HL-60/S4 (cell line): ENCODE data around the gene MRAP2.
"Not testable (repeated sequence)": the region's sequence is repeated elsewhere in the genome, so short reads cannot be mapped to it uniquely, and the experiment has no call there.

ENCODE experiments used
- in situ Hi-C: fragments of 300-500 bp; cut with MboI; formaldehyde crosslinking; loops from 2 replicates; pipeline ENCODE4 v1.14.3; 2022; ENCODE audit warnings: low sequenced_read_pairs

Gene MRAP2

GRCh38 chr6:84027340-84028181 is 6.0 kb upstream of the MRAP2 start:
- in situ Hi-C loops, result no loop called here

GRCh38 chr6:84028350-84028749 is 5.2 kb upstream of the MRAP2 start:
- in situ Hi-C loops, result no loop called here

- in situ Hi-C loops, result not testable (repeated sequence)
Observed at GRCh38 chr6:84032000-84032399, 1.6 kb upstream of the MRAP2 start.

- in situ Hi-C loops, result no loop called here
Observed at GRCh38 chr6:84035484-84035883, 1.9 kb downstream of the MRAP2 start.

GRCh38 chr6:84037425-84038089 is 4.0 kb downstream of the MRAP2 start:
- in situ Hi-C loops, result no loop called here

- in situ Hi-C loops, result no loop called here
Observed at GRCh38 chr6:84042603-84043002, 9.0 kb downstream of the MRAP2 start.

GRCh38 chr6:84043555-84043954 is 10.0 kb downstream of the MRAP2 start:
- in situ Hi-C loops, result no loop called here

GRCh38 chr6:84046755-84047154 is 13.2 kb downstream of the MRAP2 start:
- in situ Hi-C loops, result no loop called here

GRCh38 chr6:84048588-84048987 is 15.0 kb downstream of the MRAP2 start:
- in situ Hi-C loops, result no loop called here

- in situ Hi-C loops, result no loop called here
Observed at GRCh38 chr6:84050408-84050807, 16.8 kb downstream of the MRAP2 start.

- in situ Hi-C loops, result no loop called here
Observed at GRCh38 chr6:84052204-84052882, 18.8 kb downstream of the MRAP2 start.

GRCh38 chr6:84052883-84053241 is 19.3 kb downstream of the MRAP2 start:
- in situ Hi-C loops, result no loop called here

- in situ Hi-C loops, result no loop called here
Observed at GRCh38 chr6:84055647-84056046, 22.1 kb downstream of the MRAP2 start.

GRCh38 chr6:84057908-84058307 is 24.3 kb downstream of the MRAP2 start:
- in situ Hi-C loops, result no loop called here

GRCh38 chr6:84059082-84059481 is 25.5 kb downstream of the MRAP2 start:
- in situ Hi-C loops, result no loop called here

GRCh38 chr6:84061174-84061573 is 27.6 kb downstream of the MRAP2 start:
- in situ Hi-C loops, result no loop called here

- in situ Hi-C loops, result no loop called here
Observed at GRCh38 chr6:84061613-84062398, 28.2 kb downstream of the MRAP2 start.

- in situ Hi-C loops, result no loop called here
Observed at GRCh38 chr6:84062519-84063154, 29.1 kb downstream of the MRAP2 start.

- in situ Hi-C loops, result no loop called here
Observed at GRCh38 chr6:84065693-84066290, 32.2 kb downstream of the MRAP2 start.

GRCh38 chr6:84066536-84066935 is 33.0 kb downstream of the MRAP2 start:
- in situ Hi-C loops, result no loop called here
